ENCODE results near the gene TAF11L10.
"Not testable (repeated sequence)": the region's sequence is repeated elsewhere in the genome, so short reads cannot be mapped to it uniquely, and the experiment has no call there.

Gene TAF11L10

DNA sequence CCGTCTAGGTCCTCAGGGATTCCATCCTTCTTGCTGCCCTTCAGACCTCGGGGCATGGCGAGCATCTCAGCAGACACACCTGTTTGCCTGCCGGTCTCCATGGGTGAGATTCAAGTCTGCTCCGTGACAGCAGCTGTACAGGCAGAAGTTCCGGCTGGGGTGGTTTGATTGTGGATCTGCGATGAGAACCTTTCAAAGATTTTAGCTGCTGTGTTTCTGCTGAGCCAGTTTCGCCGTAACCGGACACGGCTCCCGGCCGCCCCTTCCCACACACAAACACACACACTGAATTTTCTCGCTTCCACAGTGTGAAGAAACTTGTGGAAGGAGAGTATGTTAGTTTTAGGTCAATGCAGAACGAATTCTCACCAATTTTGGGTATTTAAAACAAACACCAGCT is at the start of gene TAF11L10:
TAF11L10 (minus strand) TSS at position 101 of the 400 bp plus-strand sequence.
- not testable (repeated sequence) for DNase-seq

- no peak for DNase-seq
Measured at GRCh38 chr5:17634160-17634559, 36.5 kb upstream of the TAF11L10 start, which contains the start of gene TAF11L14. TSS of gene TAF11L14 (plus strand) at chr5:17634460.

DNA sequence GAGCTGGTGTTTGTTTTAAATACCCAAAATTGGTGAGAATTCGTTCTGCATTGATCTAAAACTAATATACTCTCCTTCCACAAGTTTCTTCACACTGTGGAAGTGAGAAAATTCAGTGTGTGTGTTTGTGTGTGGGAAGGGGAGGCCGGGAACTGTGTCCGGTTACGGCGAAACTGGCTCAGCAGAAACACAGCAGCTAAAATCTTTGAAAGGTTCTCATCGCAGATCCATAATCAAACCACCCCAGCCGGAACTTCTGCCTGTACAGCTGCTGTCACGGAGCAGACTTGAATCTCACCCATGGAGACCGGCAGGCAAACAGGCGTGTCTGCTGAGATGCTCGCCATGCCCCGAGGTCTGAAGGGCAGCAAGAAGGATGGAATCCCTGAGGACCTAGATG is 34.2 kb upstream of the TAF11L10 start, which contains the start of gene TAF11L13:
TAF11L13 (plus strand) TSS at position 301 of the 400 bp plus-strand sequence.
- not testable (repeated sequence) for DNase-seq

DNA sequence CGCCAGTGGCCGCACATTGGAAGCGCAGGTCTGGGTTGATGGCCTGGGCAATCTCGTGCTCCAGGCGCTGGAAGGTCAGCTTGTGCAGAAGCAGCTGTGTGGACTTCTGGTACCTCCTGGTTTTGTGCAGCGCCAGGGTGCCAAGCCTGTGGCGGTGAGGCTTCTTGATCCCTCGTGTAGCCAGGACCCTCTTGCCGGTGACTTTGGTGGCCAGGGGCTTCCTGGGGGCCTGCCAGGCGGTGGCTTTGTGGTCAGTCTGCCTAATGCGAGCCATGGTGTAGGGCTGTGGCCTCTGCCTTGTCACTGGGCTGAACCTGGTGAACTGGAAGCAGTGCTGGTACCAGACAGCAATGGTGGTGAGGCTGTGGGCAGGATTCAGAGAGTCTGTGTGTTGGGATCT is 28.1 kb upstream of the TAF11L10 start:
- no peak for DNase-seq

GRCh38 chr5:17620627-17621026 is 23.0 kb upstream of the TAF11L10 start:
- DNase-seq, result no peak

DNA sequence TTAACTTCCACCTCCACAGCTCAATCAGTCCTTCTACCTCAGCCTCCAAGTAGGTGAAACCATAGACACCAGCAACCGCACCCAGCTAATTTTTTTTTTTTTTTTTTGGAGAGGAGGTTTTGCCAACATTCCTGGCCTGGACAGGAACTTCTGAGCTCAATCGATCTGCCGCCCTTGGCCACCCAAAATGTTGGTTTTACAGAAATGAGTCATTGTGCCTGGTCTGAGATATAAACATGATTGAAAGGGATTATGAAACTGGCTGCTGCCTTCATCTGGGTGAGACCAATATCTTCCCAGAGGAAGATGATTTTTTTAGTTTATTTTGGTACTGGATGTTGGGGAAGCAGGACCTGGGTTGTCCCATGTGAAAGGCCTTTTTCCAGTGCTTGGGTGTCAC is 21.7 kb upstream of the TAF11L10 start:
- no peak for DNase-seq

DNA sequence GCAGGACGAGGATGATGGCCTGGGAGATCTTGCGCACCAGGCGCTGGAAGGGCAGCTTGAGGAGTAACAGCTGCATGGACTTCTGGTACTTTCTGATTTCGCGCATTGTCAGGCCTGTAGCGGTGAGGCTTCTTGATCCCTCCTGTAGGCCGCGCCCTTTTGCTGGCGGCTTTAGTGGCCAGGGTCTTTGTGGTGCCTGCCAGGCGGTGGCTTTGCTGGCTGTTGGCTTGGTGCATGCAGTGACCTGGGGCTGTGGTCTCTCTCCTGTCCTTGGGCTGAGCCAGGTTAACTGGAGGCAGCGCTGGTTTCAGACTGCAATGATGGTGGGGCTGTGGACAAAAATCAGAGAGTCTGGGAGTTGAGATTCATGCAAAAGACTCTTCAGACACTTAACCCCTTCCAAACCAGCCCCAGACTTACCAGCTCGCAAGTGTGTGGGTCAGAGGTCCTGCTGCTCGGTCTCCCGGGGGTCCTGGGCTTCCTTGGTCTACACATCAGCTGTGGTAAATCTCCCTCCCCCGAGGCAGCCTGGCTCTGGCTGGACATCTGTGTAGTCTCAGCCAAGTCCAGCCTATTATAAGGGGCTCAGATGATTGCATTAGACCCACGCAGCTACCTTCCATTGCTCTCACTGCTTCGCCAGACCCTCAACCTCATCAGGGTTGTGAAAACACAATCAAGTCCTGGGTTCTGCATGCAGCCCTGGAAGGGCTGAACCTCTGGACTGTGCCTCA is 17.4 kb upstream of the TAF11L10 start:
- no peak for DNase-seq

- DNase-seq, result not testable (repeated sequence)
Measured at GRCh38 chr5:17610092-17610491, 12.5 kb upstream of the TAF11L10 start, which contains the start of gene TAF11L12. TSS of gene TAF11L12 (plus strand) at chr5:17610392.

DNA sequence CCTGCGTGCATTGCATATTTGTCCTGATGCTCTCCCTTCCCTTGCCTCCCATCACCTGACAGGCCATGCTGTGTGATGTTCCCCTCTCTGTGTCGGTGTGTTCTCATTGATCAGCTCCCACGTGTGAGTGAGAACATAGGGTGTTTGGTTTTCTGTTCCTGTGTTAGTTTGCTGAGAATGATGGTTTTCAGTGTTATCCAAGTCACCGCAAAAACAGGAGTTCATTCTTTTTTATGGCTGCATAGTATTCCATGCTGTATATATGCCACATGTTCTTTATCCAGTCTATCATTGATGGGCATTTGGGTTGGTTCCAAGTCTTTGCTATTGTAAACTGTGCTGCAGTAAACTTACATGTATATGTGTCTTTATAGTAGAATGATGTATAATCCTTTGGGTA is 9.8 kb upstream of the TAF11L10 start:
- not testable (repeated sequence) for DNase-seq

DNA sequence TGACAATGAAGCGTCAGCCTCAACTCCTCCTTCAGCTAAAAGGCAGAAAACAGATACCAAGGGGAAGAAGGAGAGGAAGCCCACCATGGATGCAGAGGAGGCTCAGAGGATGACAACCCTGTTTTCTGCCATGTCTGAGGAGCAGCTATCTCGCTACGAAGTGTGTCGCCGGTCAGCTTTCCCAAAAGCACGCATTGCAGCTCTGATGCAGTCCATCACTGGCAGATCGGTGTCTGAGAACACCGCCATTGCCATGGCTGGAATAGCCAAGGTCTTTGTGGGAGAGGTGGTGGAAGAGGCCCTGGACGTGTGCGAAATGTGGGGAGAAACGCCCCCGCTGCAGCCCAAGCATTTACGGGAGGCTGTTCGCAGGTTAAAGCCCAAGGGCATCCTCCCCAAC is 7.3 kb upstream of the TAF11L10 start:
- DNase-seq, result no peak

GRCh38 chr5:17603880-17604279 is 6.3 kb upstream of the TAF11L10 start, which contains the start of gene TAF11L11:
TSS of gene TAF11L11 (plus strand) at chr5:17604183.
- not testable (repeated sequence) for DNase-seq

DNA sequence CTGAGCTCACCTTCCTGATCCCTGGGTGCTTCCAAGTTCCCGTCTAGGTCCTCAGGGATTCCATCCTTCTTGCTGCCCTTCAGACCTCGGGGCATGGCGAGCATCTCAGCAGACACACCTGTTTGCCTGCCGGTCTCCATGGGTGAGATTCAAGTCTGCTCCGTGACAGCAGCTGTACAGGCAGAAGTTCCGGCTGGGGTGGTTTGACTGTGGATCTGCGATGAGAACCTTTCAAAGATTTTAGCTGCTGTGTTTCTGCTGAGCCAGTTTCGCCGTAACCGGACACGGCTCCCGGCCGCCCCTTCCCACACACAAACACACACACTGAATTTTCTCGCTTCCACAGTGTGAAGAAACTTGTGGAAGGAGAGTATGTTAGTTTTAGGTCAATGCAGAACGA is 3.4 kb downstream of the TAF11L10 start, which contains the start of gene TAF11L9:
TAF11L9 (minus strand) TSS at position 140 of the 400 bp plus-strand sequence.
- not testable (repeated sequence) for DNase-seq

GRCh38 chr5:17590860-17591259 is 6.8 kb downstream of the TAF11L10 start, which contains the start of gene TAF11L8:
TSS of gene TAF11L8 (minus strand) at chr5:17590960.
- not testable (repeated sequence) for DNase-seq

GRCh38 chr5:17585658-17586057 is 12.0 kb downstream of the TAF11L10 start, which contains the start of gene TAF11L7:
TSS of gene TAF11L7 (minus strand) at chr5:17585758.
- DNase-seq, result not testable (repeated sequence)
